Right atrium auricular region (tissue), 2 donors: ENCODE results near the gene ZNF343. TPM values are rescaled to one million over a fixed set of nuclear protein-coding genes. Genes with fewer than 3 reads are reported as not detected.

ENCODE experiments used
- DNase-seq: peaks from one replicate; pipeline ENCODE4 v3.0.0-alpha.2; 2019; ENCODE audit warnings: low spot score
- H3K27ac ChIP-seq, 2 donors: fragments of 200-600 bp; sonication (generic); 1 replicate in 1 of 2; 2 replicates in 1 of 2; pipeline ENCODE4 v1.5.1; 2016 to 2019
- H3K27me3 ChIP-seq, 2 donors: fragments of 200-600 bp; sonication (generic); one replicate each; pipeline versions ENCODE4 v1.5.1 to v1.6.0; 2017 to 2019
- H3K36me3 ChIP-seq: fragments of 200-600 bp; sonication (generic); one replicate; pipeline ENCODE4 v1.5.1; 2016
- H3K4me1 ChIP-seq, 2 donors: fragments of 200-600 bp; sonication (generic); one replicate each; pipeline versions ENCODE4 v1.5.1 to v1.6.0; 2017 to 2019
- H3K4me3 ChIP-seq, 2 donors: fragments of 200-600 bp; sonication (generic); 1 replicate in 1 of 2; 2 replicates in 1 of 2; pipeline ENCODE4 v1.5.1; 2017 to 2019; ENCODE audit warnings: mild to moderate bottlenecking in 1 of 2, moderate library complexity in 1 of 2
- H3K9me3 ChIP-seq, 2 donors: fragments of 200-600 bp; sonication (generic); one replicate each; pipeline ENCODE4 v1.5.1; 2019
- total RNA-seq, 2 donors: library from RNA; depleted of rRNA; stranded (reverse); fragments of >200 nt; gene quantifications; one replicate each; pipeline ENCODE4 v1.1.0, GENCODE V29; 2016
- TF ChIP-seq, protein P1 (sequence below), 2 donors: fragments of 200-600 bp; sonication (generic); IDR thresholded peaks; one replicate each; pipeline ENCODE4 v1.5.1; 2019; ENCODE audit warnings: antibody characterized with exemption in 2 of 2

ZNF343 gene
- total RNA-seq, 2 donors from 2014 or later, result 5.1 TPM

DNA sequence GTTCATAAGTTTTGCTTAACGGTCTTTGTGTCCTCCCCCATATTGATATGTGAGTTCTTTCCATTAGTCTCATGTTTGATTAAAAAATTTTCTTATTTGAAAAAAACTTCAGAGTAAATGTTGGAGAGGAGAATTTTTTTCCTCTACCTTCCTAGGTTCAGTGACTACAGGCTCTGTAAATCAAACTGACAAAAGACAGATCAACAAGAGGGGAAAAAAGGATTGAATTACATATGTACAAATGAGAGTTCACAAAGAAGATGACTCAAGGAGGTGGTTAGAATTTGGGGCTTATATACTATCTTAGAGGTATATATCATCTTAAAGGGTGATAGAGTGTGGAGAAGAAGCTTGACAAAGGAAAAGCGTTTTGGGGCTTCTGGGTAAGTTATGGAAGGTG lies 33.2 kb upstream of the ZNF343 start:
- no peak for DNase-seq
- H3K27ac ChIP-seq, result no peak overlapping the region
- no peaks in the 10 kb centered on the region for H3K9me3 ChIP-seq
- no peak overlapping the region for H3K4me3 ChIP-seq
- TF ChIP-seq, protein P1, sequence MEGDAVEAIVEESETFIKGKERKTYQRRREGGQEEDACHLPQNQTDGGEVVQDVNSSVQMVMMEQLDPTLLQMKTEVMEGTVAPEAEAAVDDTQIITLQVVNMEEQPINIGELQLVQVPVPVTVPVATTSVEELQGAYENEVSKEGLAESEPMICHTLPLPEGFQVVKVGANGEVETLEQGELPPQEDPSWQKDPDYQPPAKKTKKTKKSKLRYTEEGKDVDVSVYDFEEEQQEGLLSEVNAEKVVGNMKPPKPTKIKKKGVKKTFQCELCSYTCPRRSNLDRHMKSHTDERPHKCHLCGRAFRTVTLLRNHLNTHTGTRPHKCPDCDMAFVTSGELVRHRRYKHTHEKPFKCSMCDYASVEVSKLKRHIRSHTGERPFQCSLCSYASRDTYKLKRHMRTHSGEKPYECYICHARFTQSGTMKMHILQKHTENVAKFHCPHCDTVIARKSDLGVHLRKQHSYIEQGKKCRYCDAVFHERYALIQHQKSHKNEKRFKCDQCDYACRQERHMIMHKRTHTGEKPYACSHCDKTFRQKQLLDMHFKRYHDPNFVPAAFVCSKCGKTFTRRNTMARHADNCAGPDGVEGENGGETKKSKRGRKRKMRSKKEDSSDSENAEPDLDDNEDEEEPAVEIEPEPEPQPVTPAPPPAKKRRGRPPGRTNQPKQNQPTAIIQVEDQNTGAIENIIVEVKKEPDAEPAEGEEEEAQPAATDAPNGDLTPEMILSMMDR (IDR thresholded peaks at IDR 0.05), result no peak
- no peaks in the 10 kb centered on the region for H3K4me1 ChIP-seq
- H3K27me3 ChIP-seq, result no peaks in the 10 kb centered on the region
- no peaks in the 10 kb centered on the region for H3K36me3 ChIP-seq

DNA sequence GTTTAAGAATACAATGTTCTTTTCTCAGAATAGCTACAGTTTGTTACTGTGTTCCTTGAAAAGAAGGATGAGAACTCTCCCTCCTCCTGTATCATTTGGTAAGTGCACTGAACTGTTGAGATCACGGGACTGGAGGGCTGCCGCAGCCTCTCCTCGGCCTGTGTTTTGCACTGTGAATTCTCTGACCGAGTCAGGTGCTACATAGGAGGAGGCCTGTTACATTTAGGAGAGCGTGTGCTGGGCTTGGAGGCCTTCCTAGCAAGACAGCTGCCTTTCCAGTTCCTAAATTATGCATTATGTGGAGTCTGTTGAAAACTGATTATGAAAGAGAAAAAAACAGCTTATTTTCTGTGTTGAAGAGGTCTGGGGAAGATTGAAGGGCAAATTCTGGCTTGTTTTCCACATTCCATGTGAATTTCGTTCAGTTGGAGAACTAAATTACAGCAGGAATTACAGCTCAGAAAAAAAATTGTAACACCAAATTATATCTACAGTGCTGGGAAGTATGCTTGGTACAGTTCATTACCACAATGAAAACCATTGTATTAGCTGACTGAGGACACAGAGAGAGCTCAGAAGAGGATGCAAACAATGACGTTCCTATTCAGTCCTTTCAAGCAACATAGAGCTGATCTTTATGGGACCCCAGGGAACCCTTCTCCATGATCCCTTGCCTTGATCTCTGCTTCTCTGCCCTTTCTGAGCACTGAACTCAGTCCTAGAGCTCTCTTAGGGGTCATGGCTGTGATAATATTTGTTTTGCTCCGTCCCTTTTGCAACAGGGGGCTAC lies 30.4 kb upstream of the ZNF343 start:
- H3K36me3 ChIP-seq, result no peaks in the 10 kb centered on the region
- H3K27ac ChIP-seq, result no peak overlapping the region
- H3K27me3 ChIP-seq, result no peaks in the 10 kb centered on the region
- peaks cover 0 to 8% of the 10 kb centered on the region in 2 donors for H3K4me1 ChIP-seq
- DNase-seq, result no peak
- no peaks in the 10 kb centered on the region for H3K9me3 ChIP-seq
- TF ChIP-seq, protein P1 (IDR thresholded peaks at IDR 0.05), result no peak
- no peak overlapping the region for H3K4me3 ChIP-seq

DNA sequence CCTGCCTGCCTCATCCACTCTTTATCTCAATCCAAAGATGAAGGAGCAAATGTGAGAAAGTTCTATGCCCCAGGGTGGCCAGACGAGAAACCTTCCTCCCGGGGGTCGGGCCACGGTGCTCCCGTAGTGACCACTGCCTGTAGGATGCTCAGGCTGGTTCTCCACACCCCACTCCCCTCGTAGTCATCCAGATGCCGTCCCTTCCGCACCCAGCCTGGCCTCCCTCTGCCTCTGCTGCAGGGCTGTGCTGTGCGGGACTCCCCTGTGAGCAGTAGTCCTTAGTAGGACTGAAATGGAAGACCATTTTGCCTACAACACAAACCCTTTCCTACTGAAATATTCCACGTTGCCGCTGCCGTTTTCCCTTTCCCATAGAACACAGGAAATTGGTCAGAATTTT lies 29.6 kb upstream of the ZNF343 start:
- H3K9me3 ChIP-seq, result no peaks in the 10 kb centered on the region
- no peak for DNase-seq
- H3K27ac ChIP-seq, result no peak overlapping the region
- H3K36me3 ChIP-seq, result no peaks in the 10 kb centered on the region
- H3K4me3 ChIP-seq, result no peak overlapping the region
- TF ChIP-seq, protein P1 (IDR thresholded peaks at IDR 0.05), result no peak
- H3K27me3 ChIP-seq, result no peaks in the 10 kb centered on the region
- H3K4me1 ChIP-seq, result peaks cover 0 to 8% of the 10 kb centered on the region in 2 donors

DNA sequence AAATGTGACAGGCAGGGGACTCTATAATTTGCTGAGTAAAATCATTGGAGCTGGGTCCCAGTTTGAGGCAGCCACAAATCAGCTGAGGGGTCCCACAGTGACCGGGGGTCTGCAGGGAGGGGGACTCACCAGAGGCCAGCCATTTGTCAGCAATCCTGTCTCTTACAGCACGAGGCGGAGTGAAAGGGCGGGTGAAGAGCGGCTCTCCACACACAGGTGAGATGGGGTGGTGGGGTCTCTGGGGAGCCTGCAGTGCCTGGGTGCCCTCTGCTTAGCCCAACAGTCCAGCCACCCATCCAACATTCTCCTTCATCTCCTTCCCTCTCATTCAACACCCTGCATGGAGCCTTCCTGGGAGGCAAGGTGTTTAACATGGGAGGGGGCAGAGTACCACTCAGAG lies 28.4 kb upstream of the ZNF343 start:
- Histone ChIP-seq H3K27me3 (no peaks in the 10 kb centered on the region), H3K9me3 (no peaks in the 10 kb centered on the region), H3K4me1 (peaks cover 0 to 8% of the 10 kb centered on the region in 2 donors), H3K4me3 (no peak overlapping the region), H3K36me3 (no peaks in the 10 kb centered on the region), H3K27ac (no peak overlapping the region)
- no peak for DNase-seq
- TF ChIP-seq, protein P1 (IDR thresholded peaks at IDR 0.05), result no peak

DNA sequence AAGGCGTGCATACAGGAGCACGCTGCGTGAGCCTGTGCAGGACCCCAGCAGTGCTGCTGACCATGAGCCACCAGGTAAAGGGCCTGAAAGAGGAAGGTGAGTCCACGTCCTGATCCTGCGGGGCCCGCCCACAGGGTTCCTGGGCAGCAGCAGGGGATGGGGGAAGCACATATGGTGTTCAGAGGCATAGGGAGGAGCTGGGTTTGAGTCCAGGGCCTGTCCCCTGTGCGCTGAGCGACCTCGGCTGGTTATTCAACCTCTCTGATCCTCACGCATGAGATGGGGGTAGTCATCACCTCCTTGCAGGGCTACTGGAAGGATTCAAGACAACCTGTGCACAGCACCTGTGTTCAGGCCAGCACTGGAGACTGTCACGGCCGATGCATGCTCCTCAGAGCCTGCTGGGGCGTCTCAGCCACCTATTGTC lies 27.9 kb upstream of the ZNF343 start, which contains the start of gene TMC2:
Gene TMC2, plus strand, starts transcription at position 14 of the 427 bp plus-strand sequence. Its CDS starts 49 bp downstream, at position 63.
- Histone ChIP-seq H3K4me1 (peaks cover 0 to 8% of the 10 kb centered on the region in 2 donors), H3K27ac (no peak within 1 kb of the TSS), H3K27me3 (no peaks in the 10 kb centered on the region), H3K36me3 (no peaks in the 10 kb centered on the region), H3K9me3 (no peaks in the 10 kb centered on the region), H3K4me3 (no peak within 1 kb of the TSS)
- TF ChIP-seq, protein P1 (IDR thresholded peaks at IDR 0.05), result no peak
- no peak for DNase-seq
